Ascending aorta (tissue), 2 donors: Measurements from ENCODE around the gene SLC6A6. TPM values are rescaled to one million over a fixed set of nuclear protein-coding genes. Genes with fewer than 3 reads are reported as not detected.

ENCODE experiments used
- DNase-seq, 2 donors: peaks; one replicate each; pipeline ENCODE4 v3.0.0-alpha.2; 2019; ENCODE audit warnings: low spot score in 2 of 2
- H3K27ac ChIP-seq, 2 donors: fragments of 200-600 bp; sonication (generic); one replicate each; pipeline ENCODE4 v1.5.1; 2016 to 2017; ENCODE audit warnings: mild to moderate bottlenecking in 1 of 2
- H3K27me3 ChIP-seq: fragments of 200-600 bp; sonication (generic); one replicate; pipeline ENCODE4 v1.5.1; 2017
- H3K36me3 ChIP-seq, 2 donors: fragments of 200-600 bp; sonication (generic); one replicate each; pipeline ENCODE4 v1.5.1; 2016
- H3K4me1 ChIP-seq, 2 donors: fragments of 200-600 bp; sonication (generic); one replicate each; pipeline ENCODE4 v1.5.1; 2016 to 2017; ENCODE audit warnings: mild to moderate bottlenecking in 1 of 2
- H3K4me3 ChIP-seq, 2 donors: fragments of 200-600 bp; sonication (generic); one replicate each; pipeline ENCODE4 v1.5.1; 2016 to 2017; ENCODE audit warnings: mild to moderate bottlenecking in 1 of 2
- H3K9me3 ChIP-seq, 2 donors: fragments of 200-600 bp; sonication (generic); one replicate each; pipeline ENCODE4 v1.5.1; 2016
- CTCF ChIP-seq, 3 experiments: fragments of 200-600 bp in 2 of 3; fragments of 450-650 bp in 1 of 3; sonication (generic) in 2 of 3; IDR thresholded peaks; one replicate each; pipeline ENCODE4 v1.5.1; 2016 to 2019; ENCODE audit warnings: antibody characterized with exemption in 3 of 3, mild to moderate bottlenecking in 1 of 3, moderate library complexity in 1 of 3
- intact Hi-C: fragments of 100-400 bp; cut with DNase I; formaldehyde crosslinking; loops from one replicate; pipeline ENCODE4 v1.15.1; 2023
- total RNA-seq: library from RNA; depleted of rRNA; stranded (reverse); fragments of >200 nt; gene quantifications from one replicate; pipeline ENCODE4 v1.1.0, GENCODE V29; 2016

SLC6A6 gene
- total RNA-seq, 1 donor from 2014 or later = 78.1 TPM

DNA sequence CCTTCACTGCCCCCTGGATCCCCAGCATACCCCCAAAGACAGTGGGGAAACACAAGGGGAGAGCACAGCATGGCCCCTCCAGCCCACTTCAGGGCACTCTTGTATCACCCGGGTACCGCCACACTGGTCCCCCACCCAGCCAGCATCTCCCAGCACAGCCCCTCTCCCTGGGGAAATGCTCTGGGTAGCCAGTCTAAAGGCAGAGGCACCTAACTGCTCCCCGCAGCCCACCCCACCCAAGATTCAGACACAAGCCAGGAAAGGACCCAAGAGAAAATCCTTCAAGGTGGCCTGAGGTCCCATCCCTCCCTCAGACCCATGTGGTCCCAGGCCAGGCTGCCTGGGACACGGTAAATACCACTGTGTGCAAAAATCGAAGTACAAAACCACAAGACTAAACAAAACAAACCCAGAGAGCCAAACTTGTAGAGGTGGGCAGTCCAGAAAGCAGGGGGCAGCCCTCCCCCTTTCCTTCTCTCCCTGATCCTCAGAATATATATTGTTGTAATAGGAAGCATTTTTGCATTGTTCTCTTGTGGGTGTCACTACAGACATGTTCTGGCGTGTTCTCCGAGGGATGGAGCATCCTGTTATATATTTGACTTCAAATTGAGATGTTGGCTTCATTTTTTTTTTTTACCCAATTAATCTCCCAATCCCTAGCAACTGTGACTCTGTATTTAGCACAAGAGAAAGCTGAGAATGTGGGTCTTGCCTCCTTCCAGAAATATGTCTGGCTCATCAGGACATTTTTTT, 86.1 kb downstream of the SLC6A6 start:
- no peak for TF ChIP-seq CTCF (IDR thresholded peaks at IDR 0.05)
- peaks cover 0 to 6% of the 10 kb centered on the region in 2 donors for H3K4me1 ChIP-seq
- H3K36me3 ChIP-seq = peaks cover 5 to 20% of the 10 kb centered on the region in 2 donors
- no peaks in the 10 kb centered on the region for H3K9me3 ChIP-seq
- intact Hi-C loops = no loop called here
- H3K27ac ChIP-seq = no peak overlapping the region
- no peaks in the 10 kb centered on the region for H3K27me3 ChIP-seq
- DNase-seq = no peak
- no peak overlapping the region for H3K4me3 ChIP-seq

DNA sequence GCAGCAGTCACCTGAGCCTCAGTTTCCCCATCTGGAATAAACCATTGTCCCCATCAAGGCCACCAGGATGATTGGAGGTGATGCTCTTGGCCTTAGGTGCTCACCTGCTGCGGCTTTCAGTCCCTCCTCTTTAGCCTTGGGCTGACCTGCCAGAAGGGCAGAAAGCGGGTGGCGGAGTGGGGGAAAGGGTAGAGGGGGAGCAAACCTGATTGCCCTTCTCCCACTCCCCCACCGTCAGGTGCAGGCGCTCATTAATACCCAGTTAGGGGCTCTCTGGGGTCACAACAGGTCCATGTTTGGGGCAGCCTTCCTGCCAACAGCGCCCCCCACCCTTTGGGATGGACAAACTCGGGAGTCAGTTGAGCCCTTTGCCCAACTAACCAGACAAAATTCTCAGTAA, 87.2 kb downstream of the SLC6A6 start:
- H3K4me1 ChIP-seq = peaks cover 0 to 6% of the 10 kb centered on the region in 2 donors
- no peak for TF ChIP-seq CTCF (IDR thresholded peaks at IDR 0.05)
- H3K4me3 ChIP-seq = no peak overlapping the region
- no peak overlapping the region for H3K27ac ChIP-seq
- intact Hi-C loops = no loop called here
- H3K27me3 ChIP-seq = no peaks in the 10 kb centered on the region
- DNase-seq = no peak
- H3K36me3 ChIP-seq = peaks cover 5 to 11% of the 10 kb centered on the region in 2 donors
- H3K9me3 ChIP-seq = no peaks in the 10 kb centered on the region

- H3K4me3 ChIP-seq = no peak overlapping the region
- no peak for TF ChIP-seq CTCF (IDR thresholded peaks at IDR 0.05)
- H3K36me3 ChIP-seq = peaks cover 5 to 7% of the 10 kb centered on the region in 2 donors
- no peaks in the 10 kb centered on the region for H3K27me3 ChIP-seq
- intact Hi-C loops = no loop called here
- no peak for DNase-seq
- H3K27ac ChIP-seq = no peak overlapping the region
- H3K9me3 ChIP-seq = no peaks in the 10 kb centered on the region
- H3K4me1 ChIP-seq = peaks cover 0 to 6% of the 10 kb centered on the region in 2 donors
Observed at GRCh38 chr3:14490255-14490654, 87.8 kb downstream of the SLC6A6 start.

DNA sequence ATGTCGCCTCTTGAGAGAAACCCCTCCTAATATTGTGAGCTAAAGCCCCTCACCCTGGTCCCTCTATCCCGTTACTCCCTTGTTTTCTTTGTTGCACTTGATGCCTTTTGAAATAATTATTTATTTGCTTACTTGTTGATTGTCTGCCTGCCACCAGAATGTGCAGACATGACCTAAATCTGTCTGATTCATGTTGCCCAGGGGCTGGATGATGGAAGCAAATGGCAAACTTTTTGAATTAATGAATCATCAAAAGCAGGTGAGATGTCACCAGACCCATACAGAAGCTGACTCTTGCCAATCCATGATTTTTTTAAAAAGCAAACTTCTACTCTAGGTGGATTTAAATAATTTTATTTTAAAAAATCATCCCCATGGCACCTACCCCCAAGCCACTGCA, 88.4 kb downstream of the SLC6A6 start:
- no peaks in the 10 kb centered on the region for H3K27me3 ChIP-seq
- H3K4me3 ChIP-seq = no peak overlapping the region
- peaks cover 5 to 7% of the 10 kb centered on the region in 2 donors for H3K36me3 ChIP-seq
- intact Hi-C loops = no loop called here
- H3K9me3 ChIP-seq = no peaks in the 10 kb centered on the region
- H3K27ac ChIP-seq = no peak overlapping the region
- no peak for TF ChIP-seq CTCF (IDR thresholded peaks at IDR 0.05)
- DNase-seq = no peak
- H3K4me1 ChIP-seq = peaks cover 0 to 6% of the 10 kb centered on the region in 2 donors

GRCh38 chr3:14491396-14492190, 89.2 kb downstream of the SLC6A6 start:
- no peak for TF ChIP-seq CTCF (IDR thresholded peaks at IDR 0.05)
- H3K27me3 ChIP-seq = no peaks in the 10 kb centered on the region
- H3K27ac ChIP-seq = no peak overlapping the region
- intact Hi-C loops = no loop called here
- H3K36me3 ChIP-seq = peaks cover 5 to 7% of the 10 kb centered on the region in 2 donors
- no peak overlapping the region for H3K4me3 ChIP-seq
- H3K9me3 ChIP-seq = no peaks in the 10 kb centered on the region
- no peak for DNase-seq
- peaks cover 0 to 6% of the 10 kb centered on the region in 2 donors for H3K4me1 ChIP-seq
